GM18861 (cell line): ENCODE measurements around the gene SDCBP2.

Experiments
- ATAC-seq: cut with Tn5 transposase; IDR thresholded peaks from one replicate; pipeline ENCODE4 v1.9.1; 2021; ENCODE audit not compliant: unreplicated experiment

SDCBP2 gene, protein sequence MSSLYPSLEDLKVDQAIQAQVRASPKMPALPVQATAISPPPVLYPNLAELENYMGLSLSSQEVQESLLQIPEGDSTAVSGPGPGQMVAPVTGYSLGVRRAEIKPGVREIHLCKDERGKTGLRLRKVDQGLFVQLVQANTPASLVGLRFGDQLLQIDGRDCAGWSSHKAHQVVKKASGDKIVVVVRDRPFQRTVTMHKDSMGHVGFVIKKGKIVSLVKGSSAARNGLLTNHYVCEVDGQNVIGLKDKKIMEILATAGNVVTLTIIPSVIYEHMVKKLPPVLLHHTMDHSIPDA

DNA sequence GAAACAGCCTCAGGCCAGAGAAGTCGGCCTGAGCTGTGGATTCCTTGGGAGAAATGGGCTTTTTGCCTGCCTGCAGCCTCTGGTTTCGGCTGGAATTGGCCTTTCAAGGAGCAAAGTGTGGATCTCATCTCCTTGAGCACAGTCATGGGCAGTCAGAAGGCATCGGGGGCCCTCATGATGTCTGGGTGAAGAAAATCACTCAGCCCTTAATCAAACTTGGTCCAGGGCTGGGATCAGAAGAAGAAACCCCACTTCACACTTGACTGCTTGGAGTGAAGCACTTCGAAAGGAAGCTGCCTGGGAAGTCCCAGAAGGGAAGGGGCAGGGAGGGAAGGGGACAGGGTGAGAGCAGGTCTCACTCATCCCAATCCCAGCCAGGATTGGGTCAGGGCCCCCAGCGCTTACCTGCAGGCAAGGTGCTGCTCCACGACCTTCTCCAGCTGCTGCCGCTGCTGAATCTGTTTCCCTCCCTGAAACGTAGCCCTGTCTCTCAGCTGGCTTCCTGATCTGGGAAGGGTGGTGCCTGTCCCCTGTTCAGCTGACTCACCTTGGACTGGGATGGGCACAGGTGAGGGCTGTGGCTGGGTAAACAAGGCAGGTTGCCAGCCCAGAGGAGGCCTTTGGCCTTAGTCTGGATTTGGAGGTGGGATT lies at the start of gene SDCBP2:
Gene SDCBP2, minus strand, starts transcription at position 460 of the 651 bp plus-strand sequence. CDS start 8,723 bp downstream, outside the sequence.
- ATAC-seq, result no peak

DNA sequence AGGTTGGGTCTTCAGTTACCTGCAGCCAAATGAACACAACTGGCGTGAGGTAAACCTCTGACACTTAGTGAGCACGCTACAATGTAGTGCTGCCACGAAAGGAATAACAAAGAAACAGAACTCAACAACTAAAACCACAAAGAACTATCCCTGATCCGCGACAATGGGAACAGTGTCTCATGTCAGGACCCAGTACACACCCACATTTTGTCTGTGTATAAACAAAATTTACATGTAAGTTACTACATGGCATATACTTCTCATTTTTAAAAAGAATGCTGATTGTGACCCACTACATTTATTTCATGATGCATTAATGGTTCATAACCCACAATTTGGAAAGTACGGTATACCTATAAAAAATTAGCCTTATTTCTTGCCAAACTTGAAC lies 49.8 kb upstream of the SDCBP2 start:
- no peak for ATAC-seq

DNA sequence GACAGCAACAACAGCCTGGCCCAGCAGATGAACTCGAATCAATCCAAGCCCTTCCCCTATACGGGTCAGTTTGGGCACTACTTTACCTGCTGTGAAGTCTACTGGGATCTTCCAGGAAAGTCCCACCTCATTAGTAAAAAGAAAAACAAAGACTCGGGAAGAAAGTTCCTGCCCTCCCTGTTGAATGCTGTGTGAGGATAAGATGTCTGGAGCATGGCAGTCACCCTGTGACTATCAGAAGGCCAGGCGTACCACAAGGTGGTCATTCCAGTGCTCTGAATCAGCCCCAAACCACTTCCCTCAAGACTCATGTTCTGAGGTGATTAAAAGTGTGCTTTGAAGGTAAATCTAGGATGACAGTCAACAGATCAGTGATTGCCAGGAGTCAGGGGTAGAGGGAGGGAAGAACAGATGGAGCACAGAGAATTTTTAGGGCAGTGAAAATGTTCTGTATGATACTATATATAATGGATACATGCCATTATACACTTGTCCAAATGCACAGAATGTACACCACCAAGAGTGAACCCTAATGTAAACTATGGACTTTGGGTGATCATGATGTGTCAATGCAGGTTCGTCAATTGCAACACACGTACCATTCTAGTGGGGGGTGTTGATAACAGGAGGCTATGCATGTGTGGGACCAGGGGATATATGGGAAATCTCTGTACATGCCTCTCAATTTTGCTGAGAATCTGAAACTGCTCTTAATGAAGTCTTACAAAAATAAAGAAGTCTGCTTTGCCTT lies 49.2 kb upstream of the SDCBP2 start:
- ATAC-seq, result no peak

DNA sequence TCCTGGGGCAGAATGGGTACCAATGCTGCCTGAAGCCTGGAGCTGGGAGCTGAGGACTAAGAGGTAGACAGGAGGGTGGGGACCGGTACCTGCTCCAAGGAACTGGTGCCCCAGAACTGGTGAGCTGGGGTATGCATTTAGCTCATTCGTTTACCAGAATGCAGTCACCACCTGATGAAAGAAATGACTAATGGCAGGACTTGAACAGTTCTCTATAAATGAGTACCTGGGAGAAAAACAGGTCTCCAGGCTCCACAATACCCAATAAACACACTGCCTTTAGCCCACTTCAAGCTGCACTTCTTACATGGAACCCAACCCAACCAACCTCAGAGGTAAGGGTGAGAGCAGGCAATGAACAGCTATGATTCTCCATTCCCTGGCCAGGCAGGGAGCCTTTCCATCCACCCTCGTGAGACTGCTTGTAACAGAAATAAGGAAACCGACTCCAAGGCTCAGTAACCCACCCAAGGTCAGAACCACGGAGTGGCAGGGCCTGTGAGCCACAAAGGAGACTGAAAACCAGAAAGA lies 48.5 kb upstream of the SDCBP2 start:
- no peak for ATAC-seq

DNA sequence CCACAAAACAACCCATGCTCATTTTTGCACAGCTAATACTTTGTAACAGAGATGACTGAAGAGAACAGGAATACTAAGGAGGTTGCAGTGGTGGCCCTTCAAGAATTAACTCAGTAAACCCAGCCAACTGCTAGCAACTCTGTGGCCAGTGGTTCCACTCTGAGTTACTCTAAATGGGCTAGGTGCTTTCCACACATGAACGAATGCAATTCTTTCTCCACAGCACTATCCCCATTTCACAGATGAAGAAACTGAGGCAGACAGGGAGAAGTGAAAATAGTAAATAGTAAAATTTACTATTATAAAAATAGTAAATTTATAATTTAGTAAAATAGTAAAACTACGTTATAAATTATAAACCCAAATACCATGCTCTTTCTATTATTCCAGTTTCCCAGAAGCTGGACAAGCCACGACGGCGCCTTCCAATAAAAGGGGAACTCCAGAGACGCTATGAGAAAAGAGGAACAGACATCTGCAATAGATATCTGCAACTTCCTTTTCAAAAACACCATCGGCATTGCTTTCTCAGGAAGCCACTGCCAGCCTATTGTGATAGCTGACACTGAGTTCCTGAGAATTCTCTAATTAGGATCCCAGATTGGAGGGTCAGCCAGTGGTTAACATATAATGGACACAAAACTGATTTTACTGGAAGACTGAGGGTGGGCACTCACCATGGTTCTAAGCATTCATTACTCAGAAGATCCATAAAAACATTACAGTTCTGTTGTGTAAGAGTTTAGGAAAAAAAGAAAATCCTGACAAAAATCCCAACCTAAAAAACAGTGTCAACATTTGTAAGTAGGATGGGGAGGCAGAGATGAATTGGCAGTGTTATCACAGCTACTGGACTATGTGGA lies 47.7 kb upstream of the SDCBP2 start:
- no peak for ATAC-seq

DNA sequence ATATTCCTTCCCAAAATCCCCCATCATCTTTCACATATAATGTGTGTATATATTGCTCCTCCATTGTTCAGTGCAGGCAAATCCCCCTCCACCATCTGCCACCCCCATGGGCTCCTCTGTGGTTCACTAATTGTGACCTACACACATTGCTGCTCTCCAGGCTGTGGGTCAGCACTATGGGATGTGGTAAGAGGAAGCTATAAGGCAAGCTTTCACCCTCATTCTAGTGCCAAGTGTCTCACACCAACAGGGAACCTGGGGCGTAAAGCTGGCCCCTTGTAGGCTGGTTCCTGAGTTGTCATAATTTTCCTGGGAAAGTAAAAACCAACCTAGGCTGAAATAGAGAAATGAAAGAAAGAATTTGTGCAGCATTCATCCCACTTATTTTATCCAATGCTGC lies 47.1 kb upstream of the SDCBP2 start:
- no peak for ATAC-seq

DNA sequence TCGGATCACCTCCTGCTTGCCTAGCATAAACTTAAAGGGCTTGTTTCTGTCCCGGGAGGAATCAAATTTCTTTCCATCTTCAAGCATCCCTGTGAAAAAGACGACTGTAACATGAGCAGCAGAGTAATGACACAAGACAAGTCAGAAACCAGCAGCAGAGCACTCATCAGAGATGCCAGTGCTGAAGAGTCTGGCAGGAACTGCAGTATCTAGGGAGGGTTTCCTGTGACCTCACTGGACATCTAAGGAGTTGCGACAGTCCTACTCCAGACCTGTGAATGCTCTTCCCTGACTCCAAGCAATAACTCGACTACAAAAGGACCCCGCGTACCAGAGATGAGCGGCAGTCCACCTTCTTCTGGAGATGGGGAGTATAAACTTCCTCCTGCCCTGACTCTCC lies 46.6 kb upstream of the SDCBP2 start:
- no peak for ATAC-seq

DNA sequence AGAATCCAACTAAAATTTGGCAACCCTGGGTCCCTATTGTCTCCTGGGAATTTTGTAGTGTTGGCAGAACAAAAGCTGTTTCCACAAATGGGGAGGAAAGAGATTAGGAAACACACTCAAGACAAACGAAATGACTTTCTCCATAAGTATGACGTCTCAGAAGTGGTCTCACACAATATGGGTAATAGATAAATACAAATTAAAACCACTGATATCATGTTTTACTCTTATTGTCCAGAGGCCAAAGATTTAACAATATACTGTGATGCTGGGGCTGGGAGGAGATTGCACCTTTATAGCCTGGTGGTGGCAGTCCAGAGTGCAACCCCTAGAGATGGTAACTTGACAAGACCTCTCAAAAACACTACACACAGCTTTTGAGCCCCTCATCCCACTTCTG lies 45.3 kb upstream of the SDCBP2 start:
- ATAC-seq, result no peak

DNA sequence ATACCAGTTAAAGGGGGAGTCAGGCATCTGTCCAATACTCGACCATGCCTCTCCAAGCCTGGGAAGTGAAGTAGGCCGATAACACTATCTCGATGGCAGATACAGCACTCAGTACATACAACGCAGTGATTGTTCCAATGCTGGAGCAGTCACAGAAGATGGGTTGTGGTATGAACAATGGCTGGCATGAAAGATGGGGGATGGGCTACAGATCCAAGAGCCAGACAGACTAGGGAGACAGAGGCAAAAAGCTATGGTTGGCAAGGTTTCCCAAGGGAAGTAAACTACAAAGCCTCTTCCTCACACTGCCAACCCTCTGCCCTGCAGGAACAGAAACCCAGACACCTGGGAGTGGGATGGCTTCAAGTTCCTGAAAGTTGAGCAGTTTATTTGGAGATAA lies 44.7 kb upstream of the SDCBP2 start:
- no peak for ATAC-seq

DNA sequence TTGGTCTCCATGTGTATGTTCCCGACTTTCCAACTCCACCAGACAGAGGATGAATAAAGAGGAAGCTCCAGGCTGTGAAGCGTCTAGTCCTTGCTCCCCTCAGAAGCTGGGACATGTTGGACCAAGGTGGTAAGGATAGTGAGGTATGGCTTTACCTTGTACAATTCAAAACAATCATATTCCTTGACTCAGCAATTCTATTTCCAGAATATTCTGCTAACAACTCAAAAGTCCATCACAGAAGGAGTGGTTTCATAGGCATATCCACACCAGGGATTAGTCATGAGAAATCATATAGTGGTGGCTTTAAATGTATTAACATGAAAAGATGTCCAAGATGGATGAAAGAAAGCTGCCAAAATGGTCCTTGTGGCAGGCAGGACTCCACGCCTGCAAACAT lies 44.1 kb upstream of the SDCBP2 start:
- ATAC-seq, result no peak

DNA sequence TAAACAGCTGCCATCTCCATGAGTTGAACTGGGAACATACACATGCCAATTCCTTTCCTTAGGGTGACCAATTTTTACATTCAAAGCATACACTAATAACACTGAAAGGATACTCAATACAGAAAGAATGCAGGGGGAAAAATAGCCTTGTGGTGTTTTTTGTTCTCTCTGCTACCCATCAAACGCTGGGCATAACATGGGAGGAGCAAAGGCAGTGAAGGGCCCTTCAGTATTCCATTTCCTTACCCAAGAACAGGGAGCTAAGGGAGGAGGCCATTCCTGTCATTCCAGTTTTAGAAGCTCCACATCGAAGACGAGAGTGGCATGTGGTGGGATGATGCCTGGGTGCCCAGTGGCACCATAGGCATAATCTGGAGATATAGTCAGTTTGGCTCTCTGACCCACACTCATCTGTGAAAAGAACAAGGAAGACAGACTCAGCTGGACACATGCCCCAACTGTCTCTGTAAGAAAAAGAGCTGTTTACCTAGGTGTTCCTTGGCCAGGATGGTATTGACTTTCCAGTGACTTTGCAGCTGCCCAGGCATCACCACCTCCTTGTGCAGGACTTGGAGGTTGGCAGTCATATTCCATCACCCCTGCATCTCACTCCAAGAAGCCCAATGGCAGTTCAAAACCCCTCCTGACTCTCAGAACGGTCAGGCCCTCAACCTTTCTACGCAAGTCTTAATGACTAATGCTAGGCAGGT lies 43.0 kb upstream of the SDCBP2 start:
- no peak for ATAC-seq

DNA sequence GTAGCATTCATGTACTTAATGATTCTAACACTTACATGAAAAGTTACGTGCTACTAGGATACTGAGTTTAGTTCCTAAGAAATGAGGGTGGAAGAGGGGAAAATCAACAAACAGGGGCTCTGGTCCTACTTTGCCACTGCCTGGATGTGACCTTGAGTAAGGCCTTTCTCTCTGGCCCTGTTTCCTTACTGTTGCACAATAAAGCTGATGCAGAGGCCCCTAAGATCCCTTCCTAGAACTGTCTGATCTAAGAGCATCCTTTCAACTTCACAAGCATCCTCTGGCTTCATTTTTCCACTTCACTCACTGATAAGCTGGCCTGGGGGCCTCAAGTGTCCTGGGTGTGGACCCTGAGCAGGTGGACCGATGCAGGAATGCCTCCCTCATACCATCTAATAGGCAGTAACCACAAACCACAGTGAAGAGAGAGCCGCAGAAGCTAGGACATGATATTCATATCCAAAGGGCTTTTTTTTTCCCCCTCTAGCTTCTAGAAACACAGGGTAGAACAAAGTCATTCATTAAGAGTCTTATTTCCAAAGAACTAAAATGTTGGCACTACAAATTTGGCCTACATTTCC lies 42.4 kb upstream of the SDCBP2 start:
- no peak for ATAC-seq

DNA sequence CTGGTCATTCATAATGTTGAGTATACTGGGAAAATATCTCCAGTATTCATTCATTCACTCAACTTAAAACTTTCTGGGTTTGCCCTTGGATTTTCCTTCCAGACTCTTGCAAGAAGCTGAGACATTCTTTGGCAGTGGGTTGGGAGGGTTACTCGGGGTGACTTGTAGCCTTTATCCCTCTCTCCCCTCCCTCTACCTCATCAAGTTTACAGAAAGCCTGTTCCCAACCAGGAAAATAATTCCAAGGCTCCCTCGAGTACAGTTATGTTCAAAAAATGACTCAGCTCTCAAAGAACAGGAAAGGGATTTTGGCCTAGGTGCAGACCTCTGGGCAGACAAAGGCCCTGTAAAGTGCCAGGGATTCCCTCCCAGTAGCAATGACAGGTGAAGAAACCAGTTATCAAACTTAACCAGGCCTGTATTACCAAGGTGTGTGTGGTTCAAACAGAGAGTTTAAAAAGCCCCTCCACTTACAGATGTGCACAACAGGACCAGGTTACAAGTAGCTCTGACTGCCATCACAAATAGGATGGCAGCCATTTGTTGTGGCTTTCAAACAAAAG lies 41.7 kb upstream of the SDCBP2 start:
- no peak for ATAC-seq

DNA sequence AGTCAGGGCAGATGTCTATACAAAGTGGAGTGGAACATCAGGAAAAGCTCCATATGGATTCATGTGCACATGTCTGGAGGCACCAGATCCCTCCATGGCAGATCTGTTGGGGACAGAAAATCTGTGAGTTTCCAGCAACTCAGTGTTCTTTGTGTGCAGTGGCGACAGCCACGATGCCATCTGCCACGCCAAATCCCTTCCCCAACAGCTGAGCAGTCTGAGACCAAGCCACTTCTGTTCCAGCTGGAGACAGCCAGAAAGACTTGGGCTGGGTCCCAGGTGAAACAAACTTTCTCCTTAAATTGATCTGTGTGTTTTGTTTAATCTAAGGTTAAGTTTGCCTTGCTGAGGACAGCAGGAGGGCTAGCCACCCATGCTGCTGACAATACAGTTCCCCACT lies 41.0 kb upstream of the SDCBP2 start:
- no peak for ATAC-seq

DNA sequence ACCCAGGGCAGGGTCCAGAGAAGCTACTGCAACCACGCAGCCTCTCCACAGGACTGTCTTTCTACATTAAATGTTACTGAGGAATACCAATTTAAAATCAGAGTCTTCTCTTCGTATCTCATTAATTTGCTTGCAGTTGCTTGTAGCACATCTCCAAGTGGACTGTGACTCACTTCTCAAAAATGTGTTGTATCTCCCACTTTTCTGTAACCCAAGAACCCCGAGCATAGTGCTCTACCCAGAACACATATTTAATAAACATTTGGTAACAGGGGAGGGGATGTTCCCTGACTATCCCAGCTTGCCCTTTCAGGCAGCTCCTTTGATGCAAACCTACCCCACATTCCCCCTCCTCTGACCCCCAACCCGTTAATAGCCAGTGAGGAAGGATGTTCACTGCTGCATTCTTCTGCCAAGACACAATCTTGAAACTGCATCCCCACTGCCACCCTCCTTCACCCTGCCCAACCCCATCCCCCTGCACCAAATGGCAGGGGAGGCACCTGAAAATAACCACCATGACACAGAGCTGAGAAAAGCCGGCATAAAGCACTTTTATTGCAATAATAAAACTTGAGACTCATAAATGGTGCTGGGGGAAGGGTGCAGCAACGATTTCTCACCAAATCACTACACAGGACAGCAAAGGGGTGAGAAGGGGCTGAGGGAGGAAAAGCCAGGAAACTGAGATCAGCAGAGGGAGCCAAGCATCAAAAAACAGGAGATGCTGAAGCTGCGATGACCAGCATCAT lies 39.7 kb upstream of the SDCBP2 start:
- ATAC-seq, result no peak

DNA sequence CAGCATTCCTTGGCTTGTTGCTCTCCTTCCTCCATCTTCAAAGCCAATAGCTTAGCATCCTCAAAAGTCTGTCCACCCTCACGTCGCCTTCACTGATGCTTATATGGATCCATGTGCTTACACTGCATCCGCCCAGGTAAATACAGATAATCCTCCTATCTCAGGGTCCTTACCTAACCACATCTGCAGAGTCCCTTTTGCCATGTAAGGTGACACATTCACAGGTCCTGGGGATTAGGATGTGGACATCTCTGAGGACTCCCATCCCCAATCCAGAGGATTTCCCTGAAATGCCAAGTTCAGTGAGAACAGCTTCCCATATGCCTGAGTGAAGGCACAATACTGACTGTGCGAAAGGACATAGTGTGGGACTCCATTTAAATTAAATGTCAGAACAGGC lies 38.5 kb upstream of the SDCBP2 start:
- ATAC-seq, result no peak

DNA sequence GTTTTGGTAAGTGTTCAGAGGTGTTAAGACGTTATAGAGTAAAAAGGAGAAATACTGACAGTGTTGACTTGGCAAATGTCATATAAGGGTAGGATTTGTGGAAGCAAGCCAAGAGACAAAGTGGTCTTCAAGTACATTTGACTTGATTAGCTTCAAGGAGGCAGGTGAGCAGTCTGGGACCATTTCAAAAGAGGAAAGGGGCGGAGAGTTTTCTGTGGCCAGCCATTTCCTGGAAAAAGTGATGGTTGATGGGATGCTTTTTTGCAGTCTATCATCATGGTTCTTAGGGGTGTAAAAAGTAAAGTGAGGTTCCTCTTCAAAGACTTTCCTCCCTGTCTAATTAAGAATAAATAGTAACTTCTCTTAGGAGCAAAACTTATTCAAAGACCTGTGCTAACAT lies 35.2 kb upstream of the SDCBP2 start:
- no peak for ATAC-seq

DNA sequence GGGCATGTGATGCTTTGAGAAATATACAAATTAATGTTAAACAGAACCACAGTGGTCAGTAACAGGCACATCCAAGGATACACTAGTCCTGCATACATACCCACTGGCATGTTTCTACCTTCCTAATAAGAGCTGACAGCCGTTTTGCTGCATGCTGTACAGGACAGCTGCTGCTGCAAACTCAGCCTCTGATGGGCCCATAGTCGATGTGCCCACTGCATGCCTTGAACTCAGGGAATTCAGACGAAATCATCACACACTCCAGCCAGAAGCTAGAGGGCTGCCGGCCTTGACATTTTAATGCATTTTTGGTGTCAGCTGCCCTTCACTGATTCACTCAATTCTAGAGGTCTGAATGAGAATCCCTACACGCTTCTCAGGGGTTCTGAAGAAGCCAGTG lies 34.6 kb upstream of the SDCBP2 start:
- no peak for ATAC-seq

DNA sequence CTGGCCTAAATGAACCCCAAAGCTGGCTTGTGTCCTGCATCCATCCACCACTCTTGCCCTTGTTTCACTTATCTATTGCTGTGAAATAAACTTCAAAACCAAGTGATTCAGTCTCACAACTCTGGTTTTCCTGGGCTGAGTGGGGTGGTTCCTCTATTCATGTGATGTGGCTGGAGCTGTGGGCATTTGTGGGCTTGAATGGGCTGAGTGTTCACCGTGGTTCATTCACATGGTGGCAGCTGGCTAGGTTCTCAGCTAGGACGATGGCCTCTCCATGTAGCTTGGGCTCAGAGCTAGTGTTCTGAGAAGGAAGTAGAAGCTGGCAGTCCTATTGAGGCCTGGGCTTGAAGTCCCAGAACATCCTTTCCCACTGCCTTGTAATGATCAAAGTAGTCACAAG lies 33.5 kb upstream of the SDCBP2 start:
- no peak for ATAC-seq
